Karpas-422 (cell line): ENCODE results near the gene RFC2. TPM values are rescaled to one million over a fixed set of nuclear protein-coding genes. Genes with fewer than 3 reads are reported as not detected.
"Not testable (repeated sequence)": the region's sequence is repeated elsewhere in the genome, so short reads cannot be mapped to it uniquely, and the experiment has no call there.

ENCODE experiments used
- DNase-seq: peaks from one replicate; pipeline ENCODE4 v3.0.0-alpha.2; 2015
- H2AFZ ChIP-seq: fragments of 200-600 bp; sonication (generic); 2 replicates; pipeline ENCODE4 v1.6.1; 2014; ENCODE audit warnings: antibody characterized with exemption, low read length, mixed read lengths
- H3K27ac ChIP-seq: fragments of 200-600 bp; sonication (generic); 2 replicates; pipeline ENCODE4 v1.5.1; 2014; ENCODE audit warnings: mild to moderate bottlenecking, low read length, moderate library complexity
- H3K27me3 ChIP-seq: fragments of 200-600 bp; sonication (generic); 2 replicates; pipeline ENCODE4 v1.6.1; 2014; ENCODE audit warnings: low read length, mixed read lengths
- H3K36me3 ChIP-seq: fragments of 200-600 bp; sonication (generic); 2 replicates; pipeline ENCODE4 v1.6.1; 2014; ENCODE audit warnings: low read length, mixed read lengths; ENCODE audit not compliant: insufficient read depth
- H3K4me1 ChIP-seq: fragments of 200-600 bp; sonication (generic); 2 replicates; pipeline ENCODE4 v1.6.1; 2014; ENCODE audit warnings: mild to moderate bottlenecking, low read length, mixed read lengths
- H3K4me2 ChIP-seq: fragments of 200-600 bp; sonication (generic); 2 replicates; pipeline ENCODE4 v1.6.1; 2014; ENCODE audit warnings: low read length, low read depth, mild to moderate bottlenecking; ENCODE audit not compliant: poor library complexity, severe bottlenecking
- H3K4me3 ChIP-seq: fragments of 200-600 bp; sonication (generic); 2 replicates; pipeline ENCODE4 v1.5.1; 2014; ENCODE audit warnings: mild to moderate bottlenecking, antibody characterized with exemption, low read length, mixed read lengths
- H3K79me2 ChIP-seq: fragments of 200-600 bp; sonication (generic); 2 replicates; pipeline ENCODE4 v1.6.1; 2014; ENCODE audit warnings: mild to moderate bottlenecking, low read length, mixed read lengths
- H3K9ac ChIP-seq: fragments of 200-600 bp; sonication (generic); 2 replicates; pipeline ENCODE4 v1.6.0; 2014; ENCODE audit warnings: low read length
- H3K9me2 ChIP-seq: fragments of 200-600 bp; sonication (generic), shearing (Covaris generic); replicated peaks from 2 replicates; pipeline ENCODE4 v1.6.0; 2014; ENCODE audit warnings: mild to moderate bottlenecking, low read length, moderate library complexity; ENCODE audit not compliant: insufficient read depth
- H3K9me3 ChIP-seq: fragments of 300-700, 200-600 bp; sonication (generic); 2 replicates; pipeline ENCODE4 v1.6.1; 2014; ENCODE audit warnings: low read length, mixed read lengths
- H4K20me1 ChIP-seq: fragments of 200-600 bp; sonication (generic); 2 replicates; pipeline ENCODE4 v1.6.1; 2014; ENCODE audit warnings: mild to moderate bottlenecking, antibody characterized with exemption, low read length, low read depth; ENCODE audit not compliant: insufficient read depth
- total RNA-seq: library from RNA; depleted of rRNA; stranded (reverse); fragments of >200 nt; shearing (Covaris generic); gene quantifications from 2 replicates; pipeline ENCODE4 v1.2.3, GENCODE V29; 2014; ENCODE audit warnings: low replicate concordance

The RFC2 gene
- total RNA-seq, 1 experiment from 2014 or later: 18.9 TPM

GRCh38 chr7:74199551-74200355 is 54.4 kb downstream of the RFC2 start:
- no peak for DNase-seq
- Histone ChIP-seq H2AFZ (no peak overlapping the region), H3K36me3 (peaks cover 7% of the 10 kb centered on the region; the same call in 1 of the 2 replicates), H3K27me3 (no peaks in the 10 kb centered on the region), H3K4me1 (peaks cover 9% of the 10 kb centered on the region), H3K4me2 (no peak overlapping the region), H3K9ac (no peak overlapping the region), H3K9me2 (no peaks in the 10 kb centered on the region), H3K27ac (no peak overlapping the region), H3K4me3 (no peak overlapping the region), H3K9me3 (no peaks in the 10 kb centered on the region), H4K20me1 (peaks cover 10% of the 10 kb centered on the region; the same call in 1 of the 2 replicates), H3K79me2 (no peaks in the 10 kb centered on the region)

DNA sequence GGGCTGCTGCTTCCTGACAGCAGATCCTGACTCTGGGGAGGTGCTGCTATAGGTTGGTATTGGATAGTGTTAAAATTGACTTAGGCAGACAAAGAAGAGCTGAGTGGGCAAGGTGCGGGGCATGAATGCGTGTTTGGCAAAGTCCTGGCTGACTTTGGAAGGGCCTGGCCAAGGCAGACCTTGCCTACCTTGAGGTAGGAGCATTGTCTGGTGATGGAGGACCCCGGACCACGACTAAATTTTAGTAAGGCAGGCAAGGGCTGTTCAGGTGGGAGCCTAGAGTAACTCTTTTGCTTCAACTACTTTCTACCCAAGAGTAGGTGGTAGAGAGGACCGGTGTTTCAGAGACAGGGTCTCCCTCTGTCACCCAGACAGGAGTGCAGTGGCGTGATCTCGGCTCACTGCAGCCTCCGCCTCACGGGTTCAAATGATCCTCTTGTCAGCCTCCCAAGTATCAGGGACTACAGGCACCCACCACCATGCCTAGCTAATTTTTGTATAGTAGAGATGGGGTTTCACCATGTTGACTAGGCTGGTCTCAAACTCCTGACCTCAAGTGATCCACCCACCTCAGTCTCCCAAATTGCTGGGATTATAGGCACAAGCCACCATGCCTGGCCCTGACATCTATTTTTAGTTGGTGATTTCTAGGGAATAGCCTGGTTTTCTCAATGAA is 56.6 kb downstream of the RFC2 start:
- Histone ChIP-seq H3K4me1 (peaks cover 2% of the 10 kb centered on the region), H3K9me2 (no peaks in the 10 kb centered on the region), H3K9me3 (no peaks in the 10 kb centered on the region), H4K20me1 (peaks cover 21% of the 10 kb centered on the region), H3K4me3 (no peak overlapping the region), H3K27me3 (no peaks in the 10 kb centered on the region), H3K9ac (no peak overlapping the region), H3K36me3 (peaks cover 22% of the 10 kb centered on the region; the same call in 1 of the 2 replicates), H3K79me2 (no peaks in the 10 kb centered on the region), H3K27ac (no peak overlapping the region), H2AFZ (no peak overlapping the region), H3K4me2 (no peak overlapping the region)
- no peak for DNase-seq

DNA sequence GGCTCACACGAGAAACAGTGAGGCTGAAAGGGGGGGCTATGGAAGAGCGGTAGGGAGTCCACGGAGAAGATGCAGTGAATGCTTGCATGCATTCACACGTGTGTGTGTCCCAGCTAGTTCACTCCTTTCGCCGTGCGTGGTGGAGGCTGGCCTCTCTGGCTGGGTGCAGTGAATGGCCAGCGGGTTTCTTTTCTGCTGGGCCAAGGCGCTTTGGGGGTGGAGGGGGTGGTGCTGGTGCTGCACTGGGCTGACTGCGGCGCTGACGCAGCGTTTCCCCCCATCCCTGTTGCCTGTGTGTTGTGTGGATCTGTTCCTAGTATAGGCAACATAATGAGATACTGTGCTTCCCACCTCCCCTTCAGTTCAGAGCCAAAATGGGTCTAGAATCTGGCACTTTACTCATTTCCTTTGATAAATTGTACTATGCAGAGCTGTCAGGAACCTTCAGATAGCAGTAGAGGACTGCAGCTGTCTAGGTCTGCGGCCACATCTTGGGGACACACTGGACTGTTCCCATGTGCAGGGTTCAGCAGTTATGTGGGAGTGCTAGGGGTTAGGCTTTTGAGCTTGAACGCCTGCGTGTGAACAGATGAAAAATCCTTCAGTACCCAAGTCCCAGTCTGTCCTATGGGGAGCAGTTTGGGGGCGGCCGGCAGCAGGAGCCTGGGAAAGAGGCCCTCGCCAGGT is 58.1 kb downstream of the RFC2 start:
- not testable (repeated sequence) for H2AFZ ChIP-seq, H3K4me1 ChIP-seq, H3K4me3 ChIP-seq, H3K79me2 ChIP-seq, H3K9me3 ChIP-seq, H3K27ac ChIP-seq, H3K9me2 ChIP-seq, H3K27me3 ChIP-seq, H3K9ac ChIP-seq, DNase-seq, H3K4me2 ChIP-seq
- H4K20me1 ChIP-seq: peaks cover 32% of the 10 kb centered on the region
- peaks cover 32% of the 10 kb centered on the region; the same call in 1 of the 2 replicates for H3K36me3 ChIP-seq

GRCh38 chr7:74195139-74195860 is 58.9 kb downstream of the RFC2 start:
- Histone ChIP-seq H4K20me1 (peaks cover 33% of the 10 kb centered on the region), H3K36me3 (peaks cover 39% of the 10 kb centered on the region; the same call in 1 of the 2 replicates)
- not testable (repeated sequence) for DNase-seq, H3K4me3 ChIP-seq, H3K4me2 ChIP-seq, H3K4me1 ChIP-seq, H3K79me2 ChIP-seq, H3K27me3 ChIP-seq, H3K9me2 ChIP-seq, H2AFZ ChIP-seq, H3K9me3 ChIP-seq, H3K9ac ChIP-seq, H3K27ac ChIP-seq

DNA sequence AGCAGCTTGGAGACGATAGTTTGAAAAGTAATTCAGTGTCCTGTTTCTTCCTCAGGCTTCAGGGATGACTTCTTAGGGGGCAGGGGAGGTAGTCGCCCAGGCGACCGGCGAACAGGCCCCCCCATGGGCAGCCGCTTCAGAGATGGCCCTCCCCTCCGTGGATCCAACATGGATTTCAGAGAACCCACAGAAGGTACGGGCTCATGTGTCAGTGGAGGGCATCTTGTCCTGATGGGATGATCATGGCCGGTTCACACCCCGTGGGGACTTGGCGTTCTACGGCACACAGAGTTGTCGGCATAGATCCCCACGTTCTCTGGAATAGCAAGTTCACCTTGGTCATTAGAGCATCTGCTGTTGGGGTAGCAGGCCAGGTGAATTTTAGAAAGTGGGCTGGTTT is 59.5 kb downstream of the RFC2 start:
- Histone ChIP-seq H3K9me3 (no peaks in the 10 kb centered on the region), H3K36me3 (peaks cover 45% of the 10 kb centered on the region; the same call in 1 of the 2 replicates), H2AFZ (no peak overlapping the region), H3K9me2 (no peaks in the 10 kb centered on the region), H3K4me3 (no peak overlapping the region), H3K27me3 (no peaks in the 10 kb centered on the region), H4K20me1 (peaks cover 36% of the 10 kb centered on the region), H3K4me2 (no peak overlapping the region), H3K27ac (no peak overlapping the region), H3K9ac (no peak overlapping the region), H3K4me1 (no peaks in the 10 kb centered on the region), H3K79me2 (0 out of 2 replicates have a peak, but pooled peaks cover 4% of the 10 kb centered on the region)
- DNase-seq: no peak

DNA sequence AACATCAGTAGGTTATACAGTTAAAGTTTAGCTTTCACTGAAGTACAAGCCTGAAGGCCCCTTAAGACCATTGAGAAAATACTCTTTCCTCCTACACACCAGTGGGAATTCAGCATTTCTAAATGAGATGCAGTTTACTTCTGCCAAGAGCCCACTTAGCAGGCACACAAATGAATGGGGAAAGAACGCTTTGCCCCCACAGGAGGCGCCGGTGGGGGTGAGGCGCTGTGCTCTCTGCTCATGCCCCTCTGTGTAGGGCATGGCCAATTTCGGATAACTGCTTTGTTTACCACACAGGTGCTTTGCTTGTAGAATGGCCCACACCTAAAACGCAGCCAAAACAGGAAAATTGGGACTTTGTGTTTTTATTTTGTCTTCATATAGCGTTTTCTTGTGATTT is 60.3 kb downstream of the RFC2 start:
- Histone ChIP-seq H3K36me3 (peaks cover 47% of the 10 kb centered on the region; the same call in 1 of the 2 replicates), H3K4me3 (no peak overlapping the region), H4K20me1 (peaks cover 42% of the 10 kb centered on the region)

GRCh38 chr7:74193054-74193453 is 61.1 kb downstream of the RFC2 start:
- Histone ChIP-seq H4K20me1 (peaks cover 51% of the 10 kb centered on the region), H2AFZ (no peak overlapping the region), H3K4me3 (no peak overlapping the region), H3K36me3 (peaks cover 54% of the 10 kb centered on the region; the same call in 1 of the 2 replicates), H3K27me3 (no peaks in the 10 kb centered on the region), H3K4me1 (no peaks in the 10 kb centered on the region), H3K9me3 (no peaks in the 10 kb centered on the region), H3K9me2 (no peaks in the 10 kb centered on the region), H3K4me2 (no peak overlapping the region), H3K79me2 (peaks cover 16% of the 10 kb centered on the region), H3K9ac (no peak overlapping the region), H3K27ac (no peak overlapping the region)
- DNase-seq: no peak

More for the DNA sequence above, 60.3 kb downstream of the RFC2 start:
- H3K9ac ChIP-seq: no peak overlapping the region
- no peaks in the 10 kb centered on the region for H3K9me2 ChIP-seq
- H3K9me3 ChIP-seq: no peaks in the 10 kb centered on the region
- H3K27me3 ChIP-seq: no peaks in the 10 kb centered on the region
- peaks cover 7% of the 10 kb centered on the region; the same call in 1 of the 2 replicates for H3K79me2 ChIP-seq
- H3K27ac ChIP-seq: no peak overlapping the region
- no peak for DNase-seq
- no peak overlapping the region for H3K4me2 ChIP-seq
- no peaks in the 10 kb centered on the region for H3K4me1 ChIP-seq
- no peak overlapping the region for H2AFZ ChIP-seq
